DMS153 treated with DMSO at 0.1 percent for 48 hours (cell line): ENCODE results near the gene RWDD4.
A peak's percentile ranks its signal among the peaks of the same experiment; 100 is the strongest.
"Not testable (repeated sequence)": the region's sequence is repeated elsewhere in the genome, so short reads cannot be mapped to it uniquely, and the experiment has no call there.

Experiments
- DNase-seq: peaks from one replicate; lab custom pipeline; 2025; ENCODE audit not compliant: unreplicated experiment; lab: John Stamatoyannopoulos, UW

Gene RWDD4

GRCh38 chr4:183636503-183636902, 22.5 kb downstream of the RWDD4 start:
- DNase-seq = peak; percentile 17

GRCh38 chr4:183635741-183636140, 23.2 kb downstream of the RWDD4 start:
- DNase-seq = no peak

GRCh38 chr4:183635321-183635720, 23.7 kb downstream of the RWDD4 start:
- no peak for DNase-seq

GRCh38 chr4:183633476-183634400, 25.2 kb downstream of the RWDD4 start:
- no peak for DNase-seq

- no peak for DNase-seq
These were observed 26.3 kb downstream of the RWDD4 start for GRCh38 chr4:183632689-183633088.

- DNase-seq = no peak
These were observed 27.3 kb downstream of the RWDD4 start for GRCh38 chr4:183631577-183632198.

GRCh38 chr4:183627979-183628588, 30.9 kb downstream of the RWDD4 start:
- DNase-seq = no peak

GRCh38 chr4:183627286-183627685, 31.7 kb downstream of the RWDD4 start:
- DNase-seq = not testable (repeated sequence)

GRCh38 chr4:183626168-183626567, 32.8 kb downstream of the RWDD4 start:
- no peak for DNase-seq

- DNase-seq = no peak
These were observed 34.4 kb downstream of the RWDD4 start for GRCh38 chr4:183624548-183624947.

- no peak for DNase-seq
These were observed 37.1 kb downstream of the RWDD4 start for GRCh38 chr4:183621875-183622274.

GRCh38 chr4:183620421-183620820, 38.6 kb downstream of the RWDD4 start:
- no peak for DNase-seq

- no peak for DNase-seq
These were observed 40.3 kb downstream of the RWDD4 start for GRCh38 chr4:183618681-183619080.

GRCh38 chr4:183617075-183617474, 41.9 kb downstream of the RWDD4 start:
- no peak for DNase-seq

- DNase-seq = no peak
These were observed 46.4 kb downstream of the RWDD4 start for GRCh38 chr4:183612329-183613250.

GRCh38 chr4:183611210-183611830, 47.7 kb downstream of the RWDD4 start:
- DNase-seq = no peak

GRCh38 chr4:183610613-183611012, 48.4 kb downstream of the RWDD4 start:
- no peak for DNase-seq

GRCh38 chr4:183610033-183610432, 49.0 kb downstream of the RWDD4 start:
- no peak for DNase-seq

GRCh38 chr4:183609151-183609550, 49.8 kb downstream of the RWDD4 start:
- DNase-seq = no peak

GRCh38 chr4:183607894-183608293, 51.1 kb downstream of the RWDD4 start:
- no peak for DNase-seq
